Right kidney (tissue), 1 donor: ENCODE results near the gene FAM174B.

Source experiments
- DNase-seq: peaks from one replicate; pipeline ENCODE4 v3.0.0-alpha.2; 2016

Gene FAM174B

DNA sequence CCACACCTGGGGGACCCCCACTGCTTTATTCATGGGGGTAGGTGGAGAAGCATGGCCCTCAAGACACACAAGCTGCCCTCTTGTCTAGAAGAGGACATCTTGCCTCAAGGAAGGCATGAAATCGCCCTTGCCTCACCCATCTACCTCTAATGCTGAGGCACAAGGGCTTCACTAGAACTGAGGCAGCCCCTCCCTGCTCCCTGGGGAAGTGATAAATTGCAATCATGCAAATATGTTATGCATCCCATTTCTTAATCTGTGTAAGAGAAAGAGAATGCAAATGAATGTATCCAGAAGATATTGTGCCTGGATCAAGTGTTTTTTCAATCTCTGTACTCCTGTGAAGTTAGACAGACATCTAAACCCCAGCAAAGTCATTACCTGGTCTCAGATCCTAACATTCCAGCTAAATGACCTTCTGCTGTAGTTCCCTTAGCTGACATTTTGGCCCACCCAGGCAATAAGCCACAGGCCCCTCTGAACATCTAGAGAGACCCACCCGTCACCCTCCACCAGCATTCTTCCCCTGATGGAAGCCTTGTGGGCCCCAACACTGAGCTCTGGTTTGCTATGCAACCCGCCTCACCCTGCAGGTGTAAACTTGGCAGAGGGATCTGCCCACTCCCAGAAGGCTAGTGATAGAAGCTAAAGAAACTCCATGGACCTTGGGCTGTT, 53.8 kb downstream of the FAM174B start:
- DNase-seq = no peak

DNA sequence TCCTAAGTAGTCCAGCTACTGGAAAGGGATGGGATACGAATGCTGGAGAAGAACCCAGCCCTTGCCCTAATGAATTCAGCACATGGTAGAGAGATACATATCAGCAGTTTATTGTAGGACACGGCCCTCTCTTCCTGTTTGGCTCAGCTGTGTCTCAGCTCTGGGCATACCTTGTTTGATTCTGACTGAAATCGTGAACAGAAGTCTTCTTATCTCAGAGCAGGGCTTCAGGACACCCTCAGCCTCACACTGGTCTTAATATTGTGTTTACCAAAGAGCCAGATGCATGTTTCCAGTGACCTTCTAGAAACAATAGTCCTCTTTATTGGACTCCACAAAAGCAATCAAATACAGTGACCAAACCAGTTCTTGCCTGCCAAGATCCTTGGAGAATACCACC, 54.7 kb downstream of the FAM174B start:
- no peak for DNase-seq

DNA sequence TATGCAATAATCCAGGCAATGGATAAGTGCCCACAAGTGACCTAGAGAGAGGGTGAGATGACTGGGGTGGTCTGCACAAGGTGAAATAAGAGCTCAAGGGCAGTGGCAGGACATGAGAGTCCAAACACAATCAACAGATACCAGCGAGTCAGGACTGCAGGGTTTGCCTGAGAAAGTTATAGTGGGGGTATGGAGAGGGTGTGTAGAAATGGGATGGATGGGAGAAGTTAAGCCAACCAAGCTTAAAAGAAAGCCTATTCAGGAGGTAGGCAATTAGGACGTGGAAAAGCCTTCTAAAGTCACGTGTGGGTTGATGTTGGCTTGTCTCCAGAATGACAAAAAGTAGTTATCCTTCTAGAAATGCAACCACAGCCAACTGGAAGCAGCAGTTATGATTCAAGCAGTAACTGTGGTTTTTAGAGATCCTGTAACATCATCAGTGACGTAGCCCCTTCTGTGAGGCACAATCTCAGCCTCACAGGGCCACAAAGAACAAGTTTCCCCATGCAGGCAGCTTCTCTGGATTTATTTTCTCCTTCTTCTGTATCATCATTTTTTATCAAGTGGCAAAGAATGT, 56.1 kb downstream of the FAM174B start:
- DNase-seq = no peak

DNA sequence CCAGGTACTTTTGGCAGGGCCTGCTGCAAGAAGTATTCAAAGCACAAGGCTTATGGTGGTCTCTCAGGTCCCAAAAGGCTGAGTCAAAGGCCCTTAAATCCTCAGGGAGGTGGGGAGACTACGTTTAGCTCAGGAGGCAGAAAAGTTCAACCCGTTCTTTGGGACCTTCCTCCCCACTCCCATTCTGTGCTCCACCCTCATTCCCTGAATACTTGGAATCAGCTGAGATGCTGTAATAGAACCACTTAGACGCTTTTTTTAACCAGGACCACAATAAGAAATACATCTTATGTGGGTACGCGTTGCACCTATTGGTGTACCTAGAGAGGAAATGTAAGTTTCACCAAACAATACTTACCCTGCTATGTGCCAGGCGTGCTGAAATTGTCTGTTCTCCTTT, 58.0 kb downstream of the FAM174B start:
- no peak for DNase-seq

DNA sequence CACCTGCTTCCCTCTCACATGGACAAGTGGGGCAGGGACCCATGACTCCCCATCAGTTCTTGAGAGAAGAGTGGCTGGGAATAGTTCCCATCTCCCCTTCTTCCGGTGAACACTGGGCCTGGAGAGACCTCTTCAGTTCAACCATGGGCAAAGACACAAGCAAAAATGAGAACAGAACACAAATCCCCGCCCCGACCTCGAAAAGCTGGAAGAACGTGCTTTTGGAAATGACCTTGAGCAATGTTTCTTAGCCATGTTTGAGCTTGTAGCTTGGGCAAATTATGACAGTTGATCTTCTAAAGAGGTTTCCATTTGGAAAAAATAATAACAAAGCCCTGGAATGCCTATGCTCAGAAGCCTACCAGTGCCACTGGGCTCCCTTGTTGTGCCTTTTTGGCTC, 59.0 kb downstream of the FAM174B start:
- DNase-seq = no peak

GRCh38 chr15:92595506-92596381, 59.8 kb downstream of the FAM174B start:
- DNase-seq = peak; percentile 35

GRCh38 chr15:92591275-92591674, 64.3 kb downstream of the FAM174B start:
- no peak for DNase-seq

GRCh38 chr15:92586966-92587365, 68.6 kb downstream of the FAM174B start:
- no peak for DNase-seq

DNA sequence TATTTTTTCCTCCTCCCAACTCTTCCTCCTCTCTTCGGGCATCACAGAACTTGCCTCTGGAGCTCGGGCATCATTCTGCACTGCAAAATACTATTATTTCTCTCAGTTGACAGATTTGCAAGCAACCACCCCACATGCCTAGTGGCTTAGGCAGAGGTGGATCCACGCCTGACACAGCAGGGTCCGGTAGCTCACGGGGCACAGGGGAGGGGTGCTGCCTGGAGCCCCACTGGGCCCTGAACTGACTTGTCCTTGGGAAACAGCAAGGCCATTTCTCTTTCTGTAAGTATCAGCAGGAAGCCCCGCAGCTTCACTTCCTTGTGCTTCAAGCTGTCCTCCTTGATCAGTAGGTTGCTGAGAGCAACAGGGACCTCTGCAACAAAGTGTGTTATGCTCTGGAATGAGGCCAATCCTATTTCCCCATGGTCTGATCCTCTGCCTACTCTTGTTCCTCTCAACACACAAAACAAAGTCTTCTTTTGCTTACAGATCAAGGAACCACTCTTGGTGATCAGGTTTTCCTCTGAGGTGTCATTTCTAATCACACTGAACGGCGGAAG, 69.1 kb downstream of the FAM174B start:
- DNase-seq = no peak

DNA sequence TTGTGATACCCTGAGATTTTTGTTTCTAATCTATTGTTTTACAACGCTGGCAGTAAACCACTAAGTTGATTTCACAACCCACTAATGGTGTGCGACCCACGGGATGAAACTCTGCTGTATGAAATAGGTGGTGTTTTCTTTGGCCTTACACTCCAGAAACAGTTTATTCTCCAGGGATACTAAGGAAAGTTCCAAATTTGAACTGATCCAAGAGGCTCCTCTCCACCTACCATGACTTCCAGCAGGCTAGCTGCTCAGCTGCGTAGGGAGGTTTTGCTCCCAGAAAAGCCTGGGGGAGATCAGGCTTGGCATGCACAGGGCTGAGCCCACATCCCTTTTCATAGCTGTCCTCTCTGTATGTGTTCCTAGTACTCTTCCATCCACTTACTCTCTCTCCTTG, 71.5 kb downstream of the FAM174B start:
- no peak for DNase-seq

- no peak for DNase-seq
Measured at GRCh38 chr15:92583096-92584034, 72.2 kb downstream of the FAM174B start.

GRCh38 chr15:92582206-92582605, 73.4 kb downstream of the FAM174B start:
- DNase-seq = no peak

DNA sequence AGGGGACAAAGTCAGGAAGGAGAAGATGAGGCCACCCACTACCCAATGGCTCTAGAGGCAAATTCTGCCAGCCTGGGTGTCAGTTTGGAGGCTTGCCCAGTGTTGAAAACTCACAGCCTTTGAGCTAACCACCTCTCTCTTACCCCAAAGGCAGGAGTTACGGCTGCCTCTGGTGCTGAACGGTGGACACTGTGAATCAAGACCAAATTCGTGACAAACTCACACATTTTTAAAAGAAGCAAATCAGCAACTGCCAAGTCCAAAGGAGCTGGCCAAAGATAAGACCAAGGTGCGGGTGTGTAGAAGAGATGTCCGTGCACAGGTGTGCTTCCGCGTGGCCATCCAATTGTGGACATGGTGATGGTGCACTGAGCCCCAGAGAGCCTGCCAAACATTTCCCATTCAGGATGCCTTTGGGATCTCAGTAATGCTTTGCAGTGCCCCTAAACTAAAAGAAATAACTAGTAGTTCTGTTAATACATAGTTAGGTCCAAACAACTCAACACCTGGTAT, 74.6 kb downstream of the FAM174B start:
- DNase-seq = no peak

GRCh38 chr15:92580521-92580920, 75.1 kb downstream of the FAM174B start:
- DNase-seq = no peak

DNA sequence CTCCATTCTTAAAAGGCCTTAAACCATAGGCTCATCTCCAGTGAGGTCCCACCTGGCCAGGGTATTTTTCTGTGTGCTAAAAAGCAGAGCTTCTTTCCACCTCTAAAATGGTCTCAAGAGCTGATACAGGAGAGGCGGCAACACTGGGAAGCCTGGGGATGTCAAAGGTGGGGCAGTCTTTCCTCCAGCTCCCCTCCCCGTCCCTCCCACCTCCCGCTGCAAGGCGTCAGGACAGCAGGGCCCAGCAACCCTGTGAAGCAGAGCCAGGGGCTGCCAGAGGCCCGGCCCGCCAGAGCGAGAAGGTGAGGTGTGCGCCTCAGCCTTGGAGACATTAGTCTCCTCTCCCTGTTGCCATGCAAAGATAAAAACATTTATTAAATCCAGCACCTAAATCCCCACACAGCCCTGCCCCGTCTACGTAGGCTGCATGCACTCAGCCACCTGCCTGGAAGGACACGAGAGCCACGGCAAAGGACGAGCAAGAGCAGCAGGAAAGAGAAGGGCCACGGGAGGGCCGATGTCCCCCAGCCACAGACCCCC, 75.6 kb downstream of the FAM174B start:
- DNase-seq = no peak

GRCh38 chr15:92579486-92579885, 76.1 kb downstream of the FAM174B start:
- DNase-seq = no peak

GRCh38 chr15:92578096-92578835, 77.3 kb downstream of the FAM174B start:
- no peak for DNase-seq

GRCh38 chr15:92576597-92577200, 78.9 kb downstream of the FAM174B start:
- DNase-seq = no peak

DNA sequence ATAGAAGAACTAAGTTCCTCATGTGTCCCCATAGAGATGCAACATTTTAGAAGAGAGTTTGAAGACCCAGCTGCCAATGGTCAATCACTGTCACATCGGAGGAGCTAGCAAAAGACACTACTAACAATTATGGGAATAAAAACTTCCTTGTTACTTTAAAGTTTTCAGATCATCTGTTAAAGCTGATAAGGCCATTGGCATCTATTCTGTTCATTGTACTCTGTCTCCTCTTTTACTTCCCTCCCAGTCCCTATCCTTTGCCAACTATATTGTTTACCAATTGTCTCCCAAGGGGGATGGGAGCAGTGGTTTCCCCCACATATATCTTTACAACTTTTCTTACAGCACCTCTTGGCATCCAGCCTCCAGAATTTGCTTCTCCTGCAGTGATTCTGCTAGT, 81.0 kb downstream of the FAM174B start:
- DNase-seq = no peak

- no peak for DNase-seq
Measured at GRCh38 chr15:92574161-92574560, 81.4 kb downstream of the FAM174B start.
